SU-DHL-6 (cell line): Measurements from ENCODE around the gene THAP10.

Experiments
- EZH2phosphoT487 ChIP-seq: fragments of 200-600 bp; sonication (generic), shearing (Covaris generic); conservative IDR thresholded peaks from 2 replicates; pipeline ENCODE4 v1.6.1; 2018; ENCODE audit warnings: mild to moderate bottlenecking, antibody characterized with exemption, low read length, moderate library complexity, mixed read lengths
- TF ChIP-seq, protein P1 (sequence below): fragments of 200-600 bp; sonication (generic); IDR thresholded peaks from one replicate; pipeline ENCODE4 v1.5.1; 2017; ENCODE audit warnings: antibody characterized with exemption, mild to moderate bottlenecking, low read length, moderate library complexity; ENCODE audit not compliant: insufficient read depth, poor library complexity, severe bottlenecking

DNA sequence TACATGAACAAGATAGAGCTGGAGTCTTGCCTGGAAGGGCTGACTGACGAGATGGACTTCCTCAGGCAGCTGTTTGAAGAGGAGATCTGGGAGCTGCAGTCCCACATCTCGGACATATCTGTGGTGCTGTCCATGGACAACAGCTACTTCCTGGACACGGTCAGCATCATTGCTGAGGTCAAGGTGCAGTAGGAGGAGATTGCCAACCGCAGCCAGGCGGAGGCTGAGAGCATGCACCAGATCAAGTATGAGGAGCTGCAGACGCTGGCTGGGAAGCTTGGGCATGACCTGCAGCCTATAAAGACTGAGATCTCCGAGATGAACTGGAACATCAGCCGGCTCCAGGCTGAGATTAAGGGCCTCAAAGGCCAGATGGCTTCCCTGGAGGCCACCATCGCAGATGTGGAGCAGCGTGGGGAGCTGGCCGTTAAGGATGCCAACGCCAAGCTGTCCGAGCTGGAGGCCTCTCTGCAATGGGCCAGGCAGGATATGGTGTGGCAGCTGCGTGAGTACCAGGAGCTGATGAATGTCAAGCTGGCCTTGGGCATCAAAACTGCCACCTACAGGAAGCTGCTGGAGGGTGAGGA is 32.8 kb downstream of the THAP10 start:
- TF ChIP-seq, protein P1, sequence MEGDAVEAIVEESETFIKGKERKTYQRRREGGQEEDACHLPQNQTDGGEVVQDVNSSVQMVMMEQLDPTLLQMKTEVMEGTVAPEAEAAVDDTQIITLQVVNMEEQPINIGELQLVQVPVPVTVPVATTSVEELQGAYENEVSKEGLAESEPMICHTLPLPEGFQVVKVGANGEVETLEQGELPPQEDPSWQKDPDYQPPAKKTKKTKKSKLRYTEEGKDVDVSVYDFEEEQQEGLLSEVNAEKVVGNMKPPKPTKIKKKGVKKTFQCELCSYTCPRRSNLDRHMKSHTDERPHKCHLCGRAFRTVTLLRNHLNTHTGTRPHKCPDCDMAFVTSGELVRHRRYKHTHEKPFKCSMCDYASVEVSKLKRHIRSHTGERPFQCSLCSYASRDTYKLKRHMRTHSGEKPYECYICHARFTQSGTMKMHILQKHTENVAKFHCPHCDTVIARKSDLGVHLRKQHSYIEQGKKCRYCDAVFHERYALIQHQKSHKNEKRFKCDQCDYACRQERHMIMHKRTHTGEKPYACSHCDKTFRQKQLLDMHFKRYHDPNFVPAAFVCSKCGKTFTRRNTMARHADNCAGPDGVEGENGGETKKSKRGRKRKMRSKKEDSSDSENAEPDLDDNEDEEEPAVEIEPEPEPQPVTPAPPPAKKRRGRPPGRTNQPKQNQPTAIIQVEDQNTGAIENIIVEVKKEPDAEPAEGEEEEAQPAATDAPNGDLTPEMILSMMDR = no peak
- no peak for TF ChIP-seq EZH2phosphoT487
